Fibroblast of peridontal ligament (primary cell): ENCODE data around the gene AKNA.
A peak's percentile ranks its signal among the peaks of the same experiment; 100 is the strongest.
"Not testable (repeated sequence)": the region's sequence is repeated elsewhere in the genome, so short reads cannot be mapped to it uniquely, and the experiment has no call there.

Experiments used
- DNase-seq: peaks from one replicate; pipeline ENCODE4 v3.0.0-alpha.2; 2010; ENCODE audit errors: extremely low read depth

The AKNA gene

DNA sequence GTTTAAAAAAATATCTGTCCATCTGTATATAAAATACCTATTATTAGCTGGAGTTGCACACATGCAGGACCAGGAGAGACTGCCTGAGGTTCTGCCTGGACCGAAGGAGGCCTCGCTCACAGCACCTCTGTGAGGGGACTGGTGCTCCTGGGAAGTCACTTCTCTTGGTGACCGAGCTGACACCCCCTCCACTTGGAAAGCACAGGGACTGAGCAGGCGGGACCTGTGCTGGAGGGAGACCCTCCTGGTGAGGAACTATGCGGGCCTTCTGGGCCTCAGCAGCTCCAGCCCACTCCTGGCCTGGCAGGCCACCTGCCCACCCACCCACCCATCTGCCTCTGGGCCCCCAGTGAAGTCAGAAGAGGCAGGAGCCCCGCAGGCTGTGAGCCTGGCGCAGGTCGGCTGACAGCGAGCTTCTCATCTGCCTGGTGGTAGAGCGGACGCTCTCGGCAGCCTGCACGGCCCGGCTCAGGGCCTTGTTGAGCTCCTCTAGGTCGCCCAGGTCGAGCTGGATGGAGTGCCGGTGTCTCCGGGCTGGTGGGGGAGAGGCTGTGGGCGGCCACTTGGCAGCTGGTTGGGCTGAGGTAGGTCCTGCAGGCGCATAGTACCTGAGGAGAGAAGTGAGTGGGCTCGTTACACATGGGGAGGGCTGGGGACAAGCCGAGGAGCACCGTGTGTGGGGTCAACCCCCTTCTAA is 50.9 kb downstream of the AKNA start:
- DNase-seq: no peak

DNA sequence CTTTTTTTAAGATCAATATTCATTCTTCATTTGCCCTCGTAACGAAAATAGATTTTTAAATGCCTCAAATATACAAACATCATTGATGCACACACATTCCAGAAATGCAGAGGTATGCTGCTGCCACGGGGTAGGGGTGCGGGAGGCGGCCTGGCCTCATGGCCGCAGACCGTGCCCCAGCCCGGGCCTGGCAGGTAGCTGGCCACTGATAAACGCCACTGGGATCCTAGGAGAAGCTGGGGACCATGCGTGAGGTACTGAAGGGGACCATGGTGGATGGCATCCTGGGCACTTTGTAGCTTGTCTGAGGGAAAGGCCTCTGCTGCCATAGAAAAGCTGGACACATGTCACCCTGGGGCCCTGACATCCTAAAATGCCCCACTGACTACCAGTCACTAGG is 51.6 kb downstream of the AKNA start:
- DNase-seq: no peak

DNA sequence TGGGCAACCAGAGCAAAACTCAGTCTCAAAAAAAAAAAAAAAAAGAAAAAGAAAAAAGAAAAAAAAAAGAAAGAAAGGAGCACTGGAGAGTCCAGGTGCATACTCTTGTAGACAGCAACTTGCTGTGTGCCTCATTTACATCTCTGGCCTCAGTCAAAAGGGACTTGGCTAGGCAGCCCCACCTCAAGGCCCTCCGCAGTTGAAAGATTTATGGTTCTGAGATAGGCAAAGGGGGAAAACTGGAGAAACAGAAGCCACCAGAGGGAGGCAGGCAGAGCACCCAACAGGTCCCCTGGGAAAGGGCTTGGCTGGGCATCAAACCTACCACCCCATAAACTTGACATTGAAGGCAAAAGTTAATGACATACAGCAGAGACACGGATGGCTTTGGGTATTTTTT is 52.0 kb downstream of the AKNA start:
- no peak for DNase-seq

DNA sequence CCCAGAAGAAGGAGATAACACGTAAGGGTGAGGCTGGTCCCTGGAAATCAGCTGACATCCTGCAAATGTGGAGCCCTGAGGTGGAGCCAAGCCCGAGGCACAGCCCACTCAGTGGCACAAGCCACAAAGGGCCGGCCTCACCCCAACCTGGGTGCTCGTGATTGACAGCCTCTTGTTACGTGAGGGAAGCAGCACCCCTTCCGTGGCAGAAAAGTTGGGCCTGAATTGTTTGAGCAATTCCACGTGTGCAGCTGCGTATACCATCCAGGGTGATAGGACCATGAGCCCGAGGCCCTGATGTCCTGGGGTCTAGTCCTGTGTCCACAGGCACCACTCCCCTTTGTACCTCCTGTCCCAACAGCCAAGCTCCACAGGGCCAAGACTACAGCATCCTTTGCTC is 53.3 kb downstream of the AKNA start:
- DNase-seq: no peak

DNA sequence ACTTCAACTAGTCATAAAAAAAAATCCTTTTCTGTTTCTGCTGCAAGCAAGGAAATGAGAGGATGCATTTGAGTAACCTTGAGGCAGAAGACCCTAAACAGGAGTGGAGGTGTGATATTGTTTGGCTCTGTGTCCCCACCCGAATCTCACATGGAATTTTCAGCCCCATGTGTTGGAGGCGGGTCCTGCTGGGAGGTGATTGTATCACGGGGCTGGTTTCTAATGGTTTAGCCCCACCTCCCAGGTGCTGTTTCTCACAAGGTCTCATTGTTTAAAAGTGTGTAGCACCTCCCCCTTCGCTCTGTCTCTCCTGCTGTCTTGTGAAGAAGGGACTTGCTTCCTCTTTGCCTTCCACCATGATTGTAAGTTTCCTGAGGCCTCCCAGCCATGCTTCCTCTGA is 54.1 kb downstream of the AKNA start:
- DNase-seq: not testable (repeated sequence)

DNA sequence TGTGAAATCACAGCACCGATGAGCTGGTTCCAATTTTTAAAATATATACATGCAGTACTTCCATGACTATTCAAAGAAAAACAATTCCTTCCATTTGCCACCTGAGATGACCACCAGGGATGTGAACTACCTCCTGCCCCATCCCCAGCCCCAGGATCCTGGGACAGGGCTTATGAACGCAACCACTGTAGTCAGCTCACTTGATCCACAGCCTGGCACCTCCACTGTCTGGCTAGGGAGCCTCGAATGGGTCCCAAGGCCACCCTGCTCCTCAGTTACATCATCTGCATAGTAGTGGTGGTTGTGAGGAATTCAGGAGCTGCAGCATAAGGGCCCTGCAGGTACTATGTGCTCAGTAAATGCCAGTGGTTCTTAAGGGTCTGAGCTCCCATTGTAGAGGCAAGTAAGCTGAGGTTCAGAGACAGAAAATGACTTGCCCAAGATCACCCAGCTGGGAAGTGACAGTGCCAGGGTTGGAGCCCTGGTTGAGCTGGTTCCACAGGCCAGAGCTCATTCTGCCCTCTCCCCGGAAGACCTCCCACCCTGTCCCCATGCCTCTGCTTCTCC is 55.2 kb downstream of the AKNA start:
- not testable (repeated sequence) for DNase-seq

DNA sequence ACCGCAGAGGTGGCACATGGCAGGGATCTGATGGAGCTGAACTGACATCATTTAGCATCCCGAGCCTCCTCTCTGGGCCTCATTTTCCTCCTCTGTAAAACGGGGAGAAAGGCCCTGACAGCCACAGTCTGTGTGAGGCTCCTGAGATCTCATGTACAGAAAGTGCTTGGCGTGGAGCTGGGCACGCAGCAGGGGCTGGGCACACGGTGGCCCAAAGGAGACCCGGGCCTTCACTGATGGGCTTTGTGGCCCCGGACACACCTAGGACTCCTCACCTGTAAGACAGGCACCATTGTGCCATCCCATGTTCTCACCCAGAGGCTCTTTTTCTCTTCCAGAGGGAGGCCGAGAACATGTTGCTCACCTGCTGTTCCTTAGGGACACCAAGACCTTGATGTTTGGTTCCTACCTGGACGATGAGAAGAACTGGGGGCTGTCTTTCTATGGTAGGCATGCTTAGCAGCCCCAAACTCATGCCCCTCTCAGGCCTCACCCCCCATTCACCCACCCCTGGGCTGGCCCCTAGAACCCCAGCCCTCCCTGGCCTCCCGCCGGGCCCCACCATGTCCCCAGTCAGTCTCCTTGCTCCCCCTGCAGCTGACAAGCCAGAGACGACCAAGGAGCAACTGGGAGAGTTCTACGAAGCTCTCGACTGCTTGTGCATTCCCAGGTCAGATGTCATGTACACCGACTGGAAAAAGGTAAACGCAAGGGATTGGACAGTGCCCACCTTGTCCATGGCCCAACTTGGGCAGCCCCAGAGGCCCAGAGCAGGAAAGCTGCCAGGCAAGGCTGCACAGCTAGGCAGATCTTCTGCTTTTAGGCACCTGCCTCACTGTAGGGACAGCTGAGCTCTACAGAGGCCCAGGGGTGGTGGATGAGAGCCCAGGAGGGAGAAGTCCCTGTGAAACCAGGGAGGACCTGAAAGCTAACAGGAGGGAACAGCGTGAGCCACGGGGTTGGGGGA is 56.3 kb downstream of the AKNA start:
- DNase-seq: not testable (repeated sequence)

DNA sequence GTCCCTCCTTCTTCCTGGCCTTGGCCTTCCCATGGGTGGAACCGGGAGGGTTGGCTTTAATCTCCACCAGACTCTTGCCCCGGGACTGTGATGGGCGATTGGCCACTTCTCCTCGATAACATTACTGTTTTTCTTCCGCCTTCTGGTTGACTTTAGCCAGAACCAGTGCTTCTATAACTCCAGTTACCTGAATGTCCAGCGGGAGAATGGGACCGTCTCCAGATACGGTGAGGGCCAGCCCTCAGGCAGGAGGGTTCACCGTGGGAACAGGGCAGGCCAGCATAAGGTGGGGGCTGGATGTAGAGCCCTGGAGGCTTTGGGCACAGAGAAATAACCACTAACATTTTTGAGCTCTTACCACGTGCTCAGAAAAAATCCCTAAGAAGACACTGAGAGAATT is 57.1 kb downstream of the AKNA start:
- no peak for DNase-seq

DNA sequence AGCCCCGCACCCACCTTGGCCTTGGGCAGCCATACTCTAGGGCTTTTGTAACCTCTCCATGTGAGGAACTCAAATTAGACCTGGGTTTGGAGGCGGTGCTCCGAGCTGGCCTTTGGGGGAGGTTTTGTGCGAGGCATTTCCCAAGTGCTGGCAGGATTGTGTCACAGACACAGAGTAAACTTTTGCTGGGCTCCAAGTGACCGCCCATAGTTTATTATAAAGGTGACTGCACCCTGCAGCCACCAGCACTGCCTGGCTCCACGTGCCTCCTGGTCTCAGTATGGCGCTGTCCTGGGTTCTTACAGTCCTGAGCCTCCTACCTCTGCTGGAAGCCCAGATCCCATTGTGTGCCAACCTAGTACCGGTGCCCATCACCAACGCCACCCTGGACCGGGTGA is 58.2 kb downstream of the AKNA start, which contains the start of gene ORM2:
ORM2 (plus strand) TSS at position 245 of the 398 bp plus-strand sequence; CDS start at position 281, 36 bp downstream.
- DNase-seq: not testable (repeated sequence)

DNA sequence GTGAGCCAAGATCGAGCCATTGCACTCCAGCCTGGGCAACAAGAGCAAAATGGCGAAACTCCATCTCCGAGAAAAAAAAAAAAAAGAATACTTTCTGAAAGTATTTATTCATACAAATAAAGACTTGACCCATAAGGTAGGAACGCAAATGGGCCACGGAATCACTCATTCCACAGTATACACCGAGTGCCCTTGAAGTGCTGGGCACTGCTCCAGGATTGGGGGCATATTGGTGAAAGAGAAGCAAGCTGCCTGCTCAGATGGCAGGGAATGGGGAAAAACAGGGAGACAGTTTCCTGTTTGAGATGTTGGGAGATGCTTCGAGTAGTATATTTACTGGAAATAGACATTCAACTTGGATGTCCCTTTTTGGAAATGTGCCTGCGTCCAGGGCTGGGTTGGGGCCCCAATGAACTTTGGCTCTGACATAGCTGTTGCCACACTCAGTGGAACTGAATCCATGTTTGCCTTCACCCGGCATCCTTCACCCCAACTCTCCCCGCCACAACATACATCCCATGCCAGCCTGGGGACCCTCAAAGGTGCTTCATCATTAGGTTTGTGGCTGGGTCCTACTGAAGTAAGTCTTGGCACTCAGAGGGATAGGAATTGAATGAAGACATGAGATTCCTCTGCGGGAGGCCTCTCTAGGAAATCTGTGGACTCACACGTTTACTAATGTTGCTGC is 58.7 kb downstream of the AKNA start:
- not testable (repeated sequence) for DNase-seq

DNA sequence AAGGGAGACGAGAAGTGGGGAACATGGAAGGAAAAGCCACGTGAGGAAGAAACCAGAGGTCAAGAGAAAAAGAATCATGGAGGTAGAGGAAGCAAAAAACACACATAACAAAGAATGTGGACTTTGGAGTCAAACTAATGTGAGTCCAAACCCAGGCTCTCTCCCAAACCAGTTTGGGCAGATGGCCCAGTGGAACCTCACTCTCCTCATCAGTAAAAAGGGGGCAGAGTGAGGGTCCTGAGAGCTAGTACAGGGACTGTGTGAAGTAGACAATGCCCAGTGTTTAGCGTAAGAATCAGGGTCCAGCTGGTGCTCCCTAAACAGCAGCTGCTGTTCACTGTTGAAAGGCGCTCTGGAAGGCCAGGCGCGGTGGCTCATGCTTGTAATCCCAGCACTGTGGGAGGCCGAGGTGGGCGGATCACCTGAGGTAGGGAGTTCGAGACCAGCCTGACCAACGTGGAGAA is 59.4 kb downstream of the AKNA start:
- not testable (repeated sequence) for DNase-seq

DNA sequence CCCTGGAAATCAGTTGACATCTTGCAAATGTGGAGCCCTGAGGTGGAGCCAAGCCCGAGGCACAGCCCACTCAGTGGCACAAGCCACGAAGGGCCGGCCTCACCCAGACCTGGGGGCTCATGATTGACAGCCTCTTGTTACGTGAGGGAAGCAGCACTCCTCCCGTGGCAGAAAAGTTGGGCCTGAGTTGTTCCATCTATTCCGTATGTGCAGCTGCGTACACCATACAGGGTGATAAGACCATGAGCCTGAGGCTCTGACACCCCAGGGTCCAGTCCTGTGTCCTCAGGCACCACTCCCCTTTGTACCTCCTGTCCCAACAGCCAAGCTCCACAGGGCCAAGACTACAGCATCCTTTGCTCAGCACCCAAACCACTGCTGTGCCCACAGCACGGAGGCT is 60.0 kb downstream of the AKNA start:
- no peak for DNase-seq

DNA sequence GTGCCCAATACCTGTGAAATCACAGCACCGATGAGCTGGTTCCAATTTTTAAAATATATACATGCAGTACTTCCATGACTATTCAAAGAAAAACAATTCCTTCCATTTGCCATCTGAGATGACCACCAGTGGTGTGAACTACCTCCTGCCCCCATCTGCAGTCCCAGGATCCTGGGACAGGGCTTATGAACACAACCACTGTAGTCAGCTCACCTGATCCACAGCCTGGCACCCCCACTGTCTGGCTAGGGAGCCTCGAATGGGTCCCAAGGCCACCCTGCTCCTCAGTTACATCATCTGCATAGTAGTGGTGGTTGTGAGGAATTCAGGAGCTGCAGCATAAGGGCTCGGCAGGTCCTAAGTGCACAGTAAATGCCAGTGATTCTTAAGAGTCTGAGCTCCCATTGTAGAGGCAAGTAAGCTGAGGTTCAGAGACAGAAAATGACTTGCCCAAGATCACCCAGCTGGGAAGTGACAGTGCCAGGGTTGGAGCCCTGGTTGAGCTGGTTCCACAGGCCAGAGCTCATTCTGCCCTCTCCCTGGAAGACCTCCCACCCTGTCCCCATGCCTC is 62.0 kb downstream of the AKNA start:
- not testable (repeated sequence) for DNase-seq

DNA sequence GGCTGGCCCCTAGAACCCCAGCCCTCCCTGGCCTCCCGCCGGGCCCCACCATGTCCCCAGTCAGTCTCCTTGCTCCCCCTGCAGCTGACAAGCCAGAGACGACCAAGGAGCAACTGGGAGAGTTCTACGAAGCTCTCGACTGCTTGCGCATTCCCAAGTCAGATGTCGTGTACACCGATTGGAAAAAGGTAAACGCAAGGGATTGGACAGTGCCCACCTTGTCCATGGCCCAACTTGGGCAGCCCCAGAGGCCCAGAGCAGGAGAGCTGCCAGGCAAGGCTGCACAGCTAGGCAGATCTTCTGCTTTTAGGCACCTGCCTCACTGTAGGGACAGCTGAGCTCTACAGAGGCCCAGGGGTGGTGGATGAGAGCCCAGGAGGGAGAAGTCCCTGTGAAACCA is 62.8 kb downstream of the AKNA start:
- DNase-seq: not testable (repeated sequence)

DNA sequence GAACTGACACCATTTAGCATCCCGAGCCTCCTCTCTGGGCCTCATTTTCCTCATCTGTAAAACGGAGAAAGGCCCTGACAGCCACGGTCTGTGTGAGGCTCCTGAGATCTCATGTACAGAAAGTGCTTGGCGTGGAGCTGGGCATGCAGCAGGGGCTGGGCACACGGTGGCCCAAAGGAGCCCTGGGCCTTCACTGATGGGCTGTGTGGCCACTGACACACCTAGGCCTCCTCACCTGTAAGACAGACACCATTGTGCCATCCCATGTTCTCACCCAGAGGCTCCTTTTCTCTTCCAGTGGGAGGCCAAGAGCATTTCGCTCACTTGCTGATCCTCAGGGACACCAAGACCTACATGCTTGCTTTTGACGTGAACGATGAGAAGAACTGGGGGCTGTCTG is 63.3 kb downstream of the AKNA start:
- no peak for DNase-seq

DNA sequence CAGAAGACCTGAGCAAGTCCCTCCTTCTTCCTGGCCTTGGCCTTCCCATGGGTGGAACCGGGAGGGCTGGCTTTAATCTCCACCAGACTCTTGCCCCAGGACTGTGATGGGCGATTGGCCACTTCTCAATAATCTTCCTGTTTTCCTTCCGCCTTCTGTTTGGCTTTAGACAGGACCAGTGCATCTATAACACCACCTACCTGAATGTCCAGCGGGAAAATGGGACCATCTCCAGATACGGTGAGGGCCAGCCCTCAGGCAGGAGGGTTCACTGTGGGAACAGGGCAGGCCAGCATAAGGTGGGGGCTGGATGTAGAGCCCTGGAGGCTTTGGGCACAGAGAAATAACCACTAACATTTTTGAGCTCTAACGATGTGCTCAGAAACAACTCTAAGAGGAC is 63.9 kb downstream of the AKNA start:
- not testable (repeated sequence) for DNase-seq

DNA sequence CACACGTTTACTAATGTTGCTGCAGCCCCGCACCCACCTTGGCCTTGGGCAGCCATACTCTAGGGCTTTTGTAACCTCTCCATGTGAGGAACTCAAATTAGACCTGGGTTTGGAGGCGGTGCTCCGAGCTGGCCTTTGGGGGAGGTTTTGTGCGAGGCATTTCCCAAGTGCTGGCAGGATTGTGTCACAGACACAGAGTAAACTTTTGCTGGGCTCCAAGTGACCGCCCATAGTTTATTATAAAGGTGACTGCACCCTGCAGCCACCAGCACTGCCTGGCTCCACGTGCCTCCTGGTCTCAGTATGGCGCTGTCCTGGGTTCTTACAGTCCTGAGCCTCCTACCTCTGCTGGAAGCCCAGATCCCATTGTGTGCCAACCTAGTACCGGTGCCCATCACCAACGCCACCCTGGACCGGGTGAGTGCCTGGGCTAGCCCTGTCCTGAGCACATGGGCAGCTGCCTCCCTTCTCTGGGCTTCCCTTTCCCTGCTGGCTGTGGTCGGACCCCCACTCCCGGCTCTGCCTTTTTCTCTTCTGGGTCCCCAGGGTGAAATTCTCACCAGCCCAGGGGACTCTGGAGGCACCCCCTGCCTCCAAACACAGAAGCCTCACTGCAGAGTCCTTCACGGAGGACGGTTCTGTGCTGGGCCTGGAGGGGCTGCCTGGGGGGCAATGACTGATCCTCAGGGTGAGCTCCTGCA is 64.8 kb downstream of the AKNA start, which contains the start of gene ORM1:
ORM1 (plus strand) TSS at position 268 of the 701 bp plus-strand sequence; CDS start at position 304, 36 bp downstream.
- not testable (repeated sequence) for DNase-seq

DNA sequence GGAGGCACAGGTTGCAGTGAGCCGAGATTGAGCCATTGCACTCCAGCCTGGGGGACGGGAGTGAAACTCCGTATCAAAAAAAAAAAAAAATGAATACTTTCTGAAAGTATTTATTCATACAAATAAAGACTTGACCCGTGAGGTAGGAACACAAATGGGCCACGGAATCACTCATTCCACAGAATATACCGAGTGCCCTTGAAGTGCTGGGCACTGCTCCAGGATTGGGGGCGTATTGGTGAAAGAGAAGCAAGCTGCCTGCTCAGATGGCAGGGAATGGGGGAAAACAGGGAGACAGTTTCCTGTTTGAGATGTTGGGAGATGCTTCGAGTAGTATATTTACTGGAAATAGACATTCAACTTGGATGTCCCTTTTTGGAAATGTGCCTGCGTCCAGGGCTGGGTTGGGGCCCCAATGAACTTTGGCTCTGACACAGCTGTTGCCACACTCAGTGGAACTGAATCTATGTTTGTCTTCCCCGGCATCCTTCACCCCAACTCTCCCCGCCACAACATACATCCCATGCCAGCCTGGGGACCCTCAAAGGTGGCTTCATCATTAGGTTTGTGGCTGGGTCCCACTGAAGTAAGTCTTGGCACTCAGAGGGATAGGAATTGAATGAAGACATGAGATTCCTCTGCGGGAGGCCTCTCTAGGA is 65.5 kb downstream of the AKNA start:
- DNase-seq: not testable (repeated sequence)

DNA sequence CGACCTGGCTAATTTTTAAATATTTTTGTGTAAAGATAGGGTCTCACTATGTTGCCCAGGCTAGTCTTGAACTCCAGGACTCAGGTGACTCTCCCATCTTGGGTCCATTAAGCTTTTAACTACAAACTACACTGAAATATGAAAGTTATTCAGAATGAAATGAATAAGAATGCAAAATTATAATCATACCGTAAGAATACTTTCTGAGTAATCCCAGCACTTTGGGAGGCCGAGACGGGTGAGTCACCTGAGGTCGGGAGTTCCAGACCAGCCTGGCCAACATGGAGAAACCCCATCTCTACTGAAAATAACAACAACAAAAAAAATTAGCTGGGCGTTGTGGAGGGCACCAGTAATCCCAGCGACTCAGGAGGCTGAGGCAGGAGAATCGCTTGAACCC is 66.0 kb downstream of the AKNA start:
- peak; percentile 62 for DNase-seq

DNA sequence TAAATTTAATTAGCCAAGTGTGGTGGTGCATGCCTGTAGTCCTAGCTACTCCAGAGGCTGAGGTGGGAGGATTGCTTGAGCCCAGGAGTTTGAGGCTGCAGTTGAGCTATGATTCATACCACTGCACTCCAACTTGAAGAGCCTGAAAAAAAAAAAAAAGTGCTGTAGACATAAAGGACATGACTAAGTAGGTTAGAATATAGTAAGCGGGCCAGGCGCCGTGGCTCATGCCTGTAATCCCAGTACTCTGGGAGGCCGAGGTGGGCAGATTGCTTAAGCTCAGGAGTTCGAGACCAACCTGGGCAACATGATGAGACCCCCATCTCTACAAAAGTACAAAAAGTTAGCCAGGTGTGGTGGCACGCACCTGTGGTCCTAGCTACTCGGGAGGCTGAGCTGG is 67.1 kb downstream of the AKNA start:
- peak; percentile 58 for DNase-seq
